Osteoblast (primary cell): ENCODE measurements around the gene IVD. TPM values are rescaled to one million over a fixed set of nuclear protein-coding genes. Genes with fewer than 3 reads are reported as not detected.

Source experiments
- DNase-seq: peaks from one replicate; pipeline ENCODE4 v3.0.0; 2011; ENCODE audit warnings: low spot score, mixed read lengths; ENCODE audit not compliant: insufficient read length; ENCODE audit errors: missing footprints
- H2AFZ ChIP-seq: 2 replicates; pipeline ENCODE4 v1.6.0; 2011; ENCODE audit warnings: mild to moderate bottlenecking, low read length
- H3K27ac ChIP-seq: 2 replicates; pipeline ENCODE4 v1.5.1; 2011; ENCODE audit warnings: mild to moderate bottlenecking, low read depth, low read length, moderate library complexity
- H3K27me3 ChIP-seq: 2 replicates; pipeline ENCODE4 v1.6.0; 2012; ENCODE audit warnings: mild to moderate bottlenecking, control low read depth, inconsistent platforms, low read length, moderate library complexity; ENCODE audit not compliant: insufficient read depth
- H3K36me3 ChIP-seq: 2 replicates; pipeline ENCODE4 v1.5.1; 2011; ENCODE audit warnings: mild to moderate bottlenecking, low read length, control low read depth, moderate library complexity; ENCODE audit not compliant: insufficient read depth
- H3K4me1 ChIP-seq: 2 replicates; pipeline ENCODE4 v1.5.1; 2011; ENCODE audit warnings: mild to moderate bottlenecking, low read length, control low read depth, moderate library complexity; ENCODE audit not compliant: insufficient read depth
- H3K4me2 ChIP-seq: 2 replicates; pipeline ENCODE4 v1.6.0; 2011; ENCODE audit warnings: mild to moderate bottlenecking, low read length; ENCODE audit not compliant: insufficient read depth
- H3K4me3 ChIP-seq: fragments of 200-600 bp; sonication (generic); 3 replicates; pipeline ENCODE4 v1.5.1; 2012; ENCODE audit warnings: mild to moderate bottlenecking, low read length, inconsistent platforms; ENCODE audit not compliant: insufficient read depth
- H3K79me2 ChIP-seq: 2 replicates; pipeline ENCODE4 v1.6.0; 2012; ENCODE audit warnings: mild to moderate bottlenecking, low read length, control low read depth, inconsistent platforms; ENCODE audit not compliant: insufficient read depth
- H3K9me3 ChIP-seq: 2 replicates; pipeline ENCODE4 v1.5.1; 2011; ENCODE audit warnings: low read depth, low read length, control low read depth
- H4K20me1 ChIP-seq: 2 replicates; pipeline ENCODE4 v1.6.0; 2012; ENCODE audit warnings: mild to moderate bottlenecking, low read length, control low read depth; ENCODE audit not compliant: insufficient read depth
- CTCF ChIP-seq: IDR thresholded peaks from 2 replicates; pipeline ENCODE4 v1.5.1; 2011; ENCODE audit warnings: mild to moderate bottlenecking, low read depth, low read length, moderate library complexity; ENCODE audit errors: extremely low read depth
- total RNA-seq: library from RNA; depleted of rRNA; stranded (reverse); fragments of >200 nt; gene quantifications from 2 replicates; pipeline ENCODE4 v1.2.3, GENCODE V29; 2012

The IVD gene
- total RNA-seq, 1 donor = 46.3 TPM

GRCh38 chr15:40463886-40464545, 58.4 kb downstream of the IVD start:
- no peaks in the 10 kb centered on the region for H3K4me1 ChIP-seq
- TF ChIP-seq CTCF = no peak
- peaks cover 21% of the 10 kb centered on the region for H4K20me1 ChIP-seq
- no peaks in the 10 kb centered on the region for H3K9me3 ChIP-seq
- H3K79me2 ChIP-seq = peaks cover 10% of the 10 kb centered on the region
- H3K4me2 ChIP-seq = no peak overlapping the region
- H3K27me3 ChIP-seq = no peaks in the 10 kb centered on the region
- no peak overlapping the region for H3K27ac ChIP-seq
- peak; percentile 81 for DNase-seq
- no peak overlapping the region for H3K4me3 ChIP-seq
- peaks cover 30% of the 10 kb centered on the region for H3K36me3 ChIP-seq
- no peak overlapping the region for H2AFZ ChIP-seq

- Histone ChIP-seq H4K20me1 (peaks cover 15% of the 10 kb centered on the region), H2AFZ (no peak overlapping the region), H3K4me2 (no peak overlapping the region), H3K79me2 (peaks cover 3% of the 10 kb centered on the region), H3K9me3 (no peaks in the 10 kb centered on the region), H3K27me3 (no peaks in the 10 kb centered on the region), H3K4me3 (no peak overlapping the region), H3K27ac (no peak overlapping the region), H3K36me3 (peaks cover 30% of the 10 kb centered on the region), H3K4me1 (peaks cover 4% of the 10 kb centered on the region)
- DNase-seq = peak; percentile 63
- no peak for TF ChIP-seq CTCF
Observed at GRCh38 chr15:40464595-40465185, 59.1 kb downstream of the IVD start.

GRCh38 chr15:40465939-40466338, 60.3 kb downstream of the IVD start:
- no peak overlapping the region for H3K4me2 ChIP-seq
- no peaks in the 10 kb centered on the region for H3K27me3 ChIP-seq
- no peak overlapping the region for H3K4me3 ChIP-seq
- no peak overlapping the region for H2AFZ ChIP-seq
- no peak overlapping the region for H3K27ac ChIP-seq
- no peaks in the 10 kb centered on the region for H3K79me2 ChIP-seq
- peaks cover 12% of the 10 kb centered on the region for H3K4me1 ChIP-seq
- H4K20me1 ChIP-seq = peaks cover 7% of the 10 kb centered on the region
- peaks cover 30% of the 10 kb centered on the region for H3K36me3 ChIP-seq
- no peaks in the 10 kb centered on the region for H3K9me3 ChIP-seq
- DNase-seq = peak; percentile 67
- no peak for TF ChIP-seq CTCF

- Histone ChIP-seq H3K27ac (no peak overlapping the region), H2AFZ (no peak overlapping the region), H4K20me1 (peaks cover 7% of the 10 kb centered on the region), H3K36me3 (peaks cover 30% of the 10 kb centered on the region), H3K4me3 (no peak overlapping the region), H3K4me1 (peaks cover 17% of the 10 kb centered on the region), H3K27me3 (no peaks in the 10 kb centered on the region), H3K9me3 (no peaks in the 10 kb centered on the region), H3K4me2 (no peak overlapping the region), H3K79me2 (peaks cover 4% of the 10 kb centered on the region)
- no peak for TF ChIP-seq CTCF
- peak; percentile 83 for DNase-seq
Observed at GRCh38 chr15:40466426-40467260, 61.0 kb downstream of the IVD start.
